ENCODE measurements around the gene GEMIN5. TPM values are rescaled to one million over a fixed set of nuclear protein-coding genes. Genes with fewer than 3 reads are reported as not detected.
A peak's percentile ranks its signal among the peaks of the same experiment; 100 is the strongest.

GEMIN5 gene
- total and polyA plus RNA-seq, 8 donors, result 10.2 to 24.7 (median 22.7) TPM

DNA sequence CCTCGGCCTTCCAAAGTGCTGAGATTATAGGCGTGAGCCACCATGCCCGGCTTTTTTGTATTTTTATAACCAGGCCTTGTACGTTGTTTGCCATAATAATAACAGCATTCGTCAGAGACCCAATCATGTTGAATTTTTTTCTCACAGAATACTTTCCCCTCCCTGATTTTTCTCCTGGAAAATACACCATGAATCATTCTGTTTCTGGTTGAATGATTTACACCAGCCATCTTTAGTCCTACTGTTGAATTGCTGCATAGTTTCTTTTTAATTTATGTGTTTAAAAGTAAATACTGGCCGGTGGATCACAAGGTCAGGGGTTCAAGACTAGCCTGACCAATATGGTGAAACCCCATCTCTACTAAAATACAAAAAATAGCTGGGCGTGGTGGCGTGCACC is 76.1 kb downstream of the GEMIN5 start:
- intact Hi-C loops (cut with DNase I), result no loop called here
- no peaks in the 10 kb centered on the region for H3K27me3 ChIP-seq
- H3K4me1 ChIP-seq, result peaks cover 33 to 66% of the 10 kb centered on the region in 2 donors
- TF ChIP-seq CTCF (IDR thresholded peaks at IDR 0.05), result no peak
- H3K4me3 ChIP-seq, result peak overlapping the region in 1 of 2 donors; percentile 7
- H3K36me3 ChIP-seq, result peaks cover 0 to 40% of the 10 kb centered on the region in 2 donors
- H3K27ac ChIP-seq, result peak overlapping the region in 1 of 2 donors; percentile 18
- ATAC-seq (no peak), DNase-seq (no peak)
- H3K9me3 ChIP-seq, result no peaks in the 10 kb centered on the region

DNA sequence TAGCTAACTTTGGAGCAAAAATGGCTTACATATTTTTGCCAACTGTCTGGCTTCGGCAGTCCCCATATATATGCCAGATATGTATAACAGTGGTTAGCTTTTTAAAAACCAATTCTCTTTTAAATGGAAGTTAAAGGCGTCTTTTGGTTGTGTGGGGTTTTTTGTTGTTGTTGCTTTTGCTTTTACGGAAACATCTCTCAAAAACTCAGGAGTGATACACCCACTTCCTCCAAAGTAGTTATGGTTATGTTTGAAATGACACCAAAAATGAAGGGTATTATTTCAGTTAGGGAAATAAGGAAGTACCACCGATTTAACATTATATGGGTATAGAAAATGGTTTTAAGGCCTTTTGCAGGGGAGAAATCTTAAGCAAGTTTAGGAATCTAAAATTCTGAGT is 77.2 kb downstream of the GEMIN5 start:
- H3K27me3 ChIP-seq, result no peaks in the 10 kb centered on the region
- DNase-seq (no peak), ATAC-seq (no peak)
- H3K36me3 ChIP-seq, result peaks cover 0 to 28% of the 10 kb centered on the region in 2 donors
- peaks cover 27 to 63% of the 10 kb centered on the region in 2 donors for H3K4me1 ChIP-seq
- H3K27ac ChIP-seq, result peak overlapping the region; percentile 99 to 100
- intact Hi-C loops (cut with DNase I), result no loop called here
- TF ChIP-seq CTCF (IDR thresholded peaks at IDR 0.05), result no peak
- H3K4me3 ChIP-seq, result peak overlapping the region; percentile 54 to 59
- no peaks in the 10 kb centered on the region for H3K9me3 ChIP-seq

GRCh38 chr5:154860123-154860522 is 77.9 kb downstream of the GEMIN5 start:
- peak overlapping the region; percentile 54 to 59 for H3K4me3 ChIP-seq
- H3K27me3 ChIP-seq, result no peaks in the 10 kb centered on the region
- intact Hi-C loops (cut with DNase I), result no loop called here
- peaks cover 27 to 59% of the 10 kb centered on the region in 2 donors for H3K4me1 ChIP-seq
- H3K36me3 ChIP-seq, result peaks cover 0 to 21% of the 10 kb centered on the region in 2 donors
- peak overlapping the region; percentile 99 to 100 for H3K27ac ChIP-seq
- DNase-seq (peak in 2 of 4 donors; percentile 67 to 70), ATAC-seq (peak; percentile 7)
- no peaks in the 10 kb centered on the region for H3K9me3 ChIP-seq
- TF ChIP-seq CTCF (IDR thresholded peaks at IDR 0.05), result no peak

- intact Hi-C loops (cut with DNase I), result no loop called here
- peaks cover 27 to 56% of the 10 kb centered on the region in 2 donors for H3K4me1 ChIP-seq
Measured at GRCh38 chr5:154858972-154859871, 78.8 kb downstream of the GEMIN5 start.

More at GRCh38 chr5:154858972-154859871, 78.8 kb downstream of the GEMIN5 start:
- TF ChIP-seq CTCF (IDR thresholded peaks at IDR 0.05), result no peak
- peaks cover 0 to 12% of the 10 kb centered on the region in 2 donors for H3K36me3 ChIP-seq
- peak overlapping the region; percentile 54 to 59 for H3K4me3 ChIP-seq
- ATAC-seq (no peak), DNase-seq (peak in 1 of 4 donors; percentile 21)
- H3K9me3 ChIP-seq, result no peaks in the 10 kb centered on the region
- peak overlapping the region; percentile 99 to 100 for H3K27ac ChIP-seq
- no peaks in the 10 kb centered on the region for H3K27me3 ChIP-seq
